ENCODE measurements around the gene NYNRIN.
A peak's percentile ranks its signal among the peaks of the same experiment; 100 is the strongest.
"Not testable (repeated sequence)": the region's sequence is repeated elsewhere in the genome, so short reads cannot be mapped to it uniquely, and the experiment has no call there.

NYNRIN gene

GRCh38 chr14:24387579-24387978 lies 11.2 kb upstream of the NYNRIN start:
- H3K4me1 ChIP-seq (ENCODE audit: control insufficient read depth in 2 of 2, insufficient read depth in 1 of 2, low read depth in 1 of 2, low read length in 2 of 2); H4K91ac ChIP-seq (ENCODE audit: low read depth, low read length, poor library complexity); H2BK120ac ChIP-seq (ENCODE audit: low read depth, low read length); H3K9ac ChIP-seq (ENCODE audit: low read depth, low read length, poor library complexity); H3K18ac ChIP-seq (ENCODE audit: low read length); H2BK5ac ChIP-seq (ENCODE audit: low read length); H2BK12ac ChIP-seq (ENCODE audit: low read length); H4K8ac ChIP-seq (ENCODE audit: low read depth, low read length); H3K79me1 ChIP-seq (ENCODE audit: low read depth, low read length); H3K4me2 ChIP-seq (ENCODE audit: insufficient read depth, low read length, poor library complexity, severe bottlenecking); H3K4me3 ChIP-seq (ENCODE audit: low read length in 2 of 2); H2AK5ac ChIP-seq (ENCODE audit: low read depth, low read length); H3K4ac ChIP-seq (ENCODE audit: low read length); H2AFZ ChIP-seq (ENCODE audit: low read length); H3K23ac ChIP-seq (ENCODE audit: low read depth, low read length, poor library complexity); H3K14ac ChIP-seq (ENCODE audit: low read length); H3K27ac ChIP-seq (replicated peaks; ENCODE audit: low read length); H3K9me3 ChIP-seq (replicated peaks in 1 of 2; ENCODE audit: control insufficient read depth in 2 of 2, insufficient read depth in 1 of 2, low read depth in 1 of 2, low read length in 2 of 2); H3K36me3 ChIP-seq (replicated peaks in 1 of 2; ENCODE audit: control insufficient read depth in 2 of 2, insufficient read depth in 2 of 2, low read length in 2 of 2); H2BK15ac ChIP-seq (ENCODE audit: low read length); DNase-seq (ENCODE audit: low spot score): not testable (repeated sequence)
- WGBS, 2 donors (ENCODE audit: extremely low coverage in 2 of 2, insufficient read length in 2 of 2, insufficient replicate concordance in 1 of 2): no CpG with 5 or more reads among the region's 5 CpGs
- peaks cover 0 to 33% (median 0%) of the 10 kb centered on the region in 3 experiments for H3K27me3 ChIP-seq (ENCODE audit: control insufficient read depth in 3 of 3, insufficient read depth in 3 of 3, low read depth in 1 of 3, low read length in 3 of 3)

GRCh38 chr14:24388474-24389179 lies 10.2 kb upstream of the NYNRIN start:
- no peak overlapping the region for H2BK12ac ChIP-seq (ENCODE audit: low read length)
- H3K4me1 ChIP-seq (ENCODE audit: control insufficient read depth in 2 of 2, insufficient read depth in 1 of 2, low read depth in 1 of 2, low read length in 2 of 2): no peaks in the 10 kb centered on the region
- no peak overlapping the region for H3K4me2 ChIP-seq (ENCODE audit: insufficient read depth, low read length, poor library complexity, severe bottlenecking)
- H3K79me1 ChIP-seq (ENCODE audit: low read depth, low read length): no peaks in the 10 kb centered on the region
- no peak overlapping the region for H2BK15ac ChIP-seq (ENCODE audit: low read length)
- H3K23ac ChIP-seq (ENCODE audit: low read depth, low read length, poor library complexity): no peak overlapping the region
- no peak overlapping the region for H3K18ac ChIP-seq (ENCODE audit: low read length)
- H3K9me3 ChIP-seq (replicated peaks in 1 of 2; ENCODE audit: control insufficient read depth in 2 of 2, insufficient read depth in 1 of 2, low read depth in 1 of 2, low read length in 2 of 2): no peaks in the 10 kb centered on the region
- H2AK5ac ChIP-seq (ENCODE audit: low read depth, low read length): no peak overlapping the region
- peak overlapping the region; percentile 12 for H3K14ac ChIP-seq (ENCODE audit: low read length)
- no peak overlapping the region for H3K4ac ChIP-seq (ENCODE audit: low read length)
- no peak for DNase-seq (ENCODE audit: low spot score)
- no peak overlapping the region for H2BK120ac ChIP-seq (ENCODE audit: low read depth, low read length)
- no peak overlapping the region for H3K4me3 ChIP-seq (ENCODE audit: low read length in 2 of 2)
- no peak overlapping the region for H3K9ac ChIP-seq (ENCODE audit: low read depth, low read length, poor library complexity)
- no peak overlapping the region for H3K27ac ChIP-seq (replicated peaks; ENCODE audit: low read length)
- no peaks in the 10 kb centered on the region for H3K36me3 ChIP-seq (replicated peaks in 1 of 2; ENCODE audit: control insufficient read depth in 2 of 2, insufficient read depth in 2 of 2, low read length in 2 of 2)
- H2AFZ ChIP-seq (ENCODE audit: low read length): peak overlapping the region; percentile 36
- no peak overlapping the region for H4K91ac ChIP-seq (ENCODE audit: low read depth, low read length, poor library complexity)
- WGBS, 2 donors (ENCODE audit: extremely low coverage in 2 of 2, insufficient read length in 2 of 2, insufficient replicate concordance in 1 of 2): no CpG with 5 or more reads among the region's 2 CpGs
- peaks cover 0 to 29% (median 0%) of the 10 kb centered on the region in 3 experiments for H3K27me3 ChIP-seq (ENCODE audit: control insufficient read depth in 3 of 3, insufficient read depth in 3 of 3, low read depth in 1 of 3, low read length in 3 of 3)
- no peak overlapping the region for H4K8ac ChIP-seq (ENCODE audit: low read depth, low read length)
- H2BK5ac ChIP-seq (ENCODE audit: low read length): no peak overlapping the region

GRCh38 chr14:24389226-24389848 lies 9.5 kb upstream of the NYNRIN start:
- Histone ChIP-seq H3K27ac (replicated peaks; ENCODE audit: low read length) (no peak overlapping the region), H3K4me3 (ENCODE audit: low read length in 2 of 2) (no peak overlapping the region), H2BK5ac (ENCODE audit: low read length) (no peak overlapping the region), H4K8ac (ENCODE audit: low read depth, low read length) (no peak overlapping the region), H3K4ac (ENCODE audit: low read length) (no peak overlapping the region), H2AFZ (ENCODE audit: low read length) (peak overlapping the region; percentile 36), H3K9me3 (replicated peaks in 1 of 2; ENCODE audit: control insufficient read depth in 2 of 2, insufficient read depth in 1 of 2, low read depth in 1 of 2, low read length in 2 of 2) (no peaks in the 10 kb centered on the region), H2BK15ac (ENCODE audit: low read length) (no peak overlapping the region), H2BK120ac (ENCODE audit: low read depth, low read length) (no peak overlapping the region), H3K79me1 (ENCODE audit: low read depth, low read length) (no peaks in the 10 kb centered on the region), H3K27me3 (ENCODE audit: control insufficient read depth in 3 of 3, insufficient read depth in 3 of 3, low read depth in 1 of 3, low read length in 3 of 3) (peaks cover 0 to 30% (median 0%) of the 10 kb centered on the region in 3 experiments), H3K36me3 (replicated peaks in 1 of 2; ENCODE audit: control insufficient read depth in 2 of 2, insufficient read depth in 2 of 2, low read length in 2 of 2) (no peaks in the 10 kb centered on the region), H3K4me2 (ENCODE audit: insufficient read depth, low read length, poor library complexity, severe bottlenecking) (no peak overlapping the region), H3K9ac (ENCODE audit: low read depth, low read length, poor library complexity) (no peak overlapping the region), H4K91ac (ENCODE audit: low read depth, low read length, poor library complexity) (no peak overlapping the region), H2BK12ac (ENCODE audit: low read length) (no peak overlapping the region), H3K14ac (ENCODE audit: low read length) (peak overlapping the region; percentile 12), H2AK5ac (ENCODE audit: low read depth, low read length) (no peak overlapping the region), H3K18ac (ENCODE audit: low read length) (no peak overlapping the region), H3K4me1 (ENCODE audit: control insufficient read depth in 2 of 2, insufficient read depth in 1 of 2, low read depth in 1 of 2, low read length in 2 of 2) (no peaks in the 10 kb centered on the region), H3K23ac (ENCODE audit: low read depth, low read length, poor library complexity) (no peak overlapping the region)
- no CpG with 5 or more reads among the region's 11 CpGs for WGBS, 2 donors (ENCODE audit: extremely low coverage in 2 of 2, insufficient read length in 2 of 2, insufficient replicate concordance in 1 of 2)
- no peak for DNase-seq (ENCODE audit: low spot score)

- no CpG with 5 or more reads among the region's 6 CpGs for WGBS, 2 donors (ENCODE audit: extremely low coverage in 2 of 2, insufficient read length in 2 of 2, insufficient replicate concordance in 1 of 2)
- Histone ChIP-seq H3K18ac (ENCODE audit: low read length) (no peak overlapping the region), H3K27ac (replicated peaks; ENCODE audit: low read length) (no peak overlapping the region)
Observed at GRCh38 chr14:24390701-24391468, 7.9 kb upstream of the NYNRIN start.

More at GRCh38 chr14:24390701-24391468, 7.9 kb upstream of the NYNRIN start:
- no peak overlapping the region for H2AFZ ChIP-seq (ENCODE audit: low read length)
- no peak overlapping the region for H2BK12ac ChIP-seq (ENCODE audit: low read length)
- no peak overlapping the region for H3K4me3 ChIP-seq (ENCODE audit: low read length in 2 of 2)
- no peak overlapping the region for H3K23ac ChIP-seq (ENCODE audit: low read depth, low read length, poor library complexity)
- H3K4me2 ChIP-seq (ENCODE audit: insufficient read depth, low read length, poor library complexity, severe bottlenecking): no peak overlapping the region
- H3K4ac ChIP-seq (ENCODE audit: low read length): no peak overlapping the region
- no peak overlapping the region for H3K9ac ChIP-seq (ENCODE audit: low read depth, low read length, poor library complexity)
- no peak overlapping the region for H2BK120ac ChIP-seq (ENCODE audit: low read depth, low read length)
- no peak overlapping the region for H3K14ac ChIP-seq (ENCODE audit: low read length)
- H2BK5ac ChIP-seq (ENCODE audit: low read length): no peak overlapping the region
- H2AK5ac ChIP-seq (ENCODE audit: low read depth, low read length): no peak overlapping the region
- H4K8ac ChIP-seq (ENCODE audit: low read depth, low read length): no peak overlapping the region
- no peaks in the 10 kb centered on the region for H3K79me1 ChIP-seq (ENCODE audit: low read depth, low read length)
- no peak for DNase-seq (ENCODE audit: low spot score)
- no peak overlapping the region for H4K91ac ChIP-seq (ENCODE audit: low read depth, low read length, poor library complexity)
- H3K27me3 ChIP-seq (ENCODE audit: control insufficient read depth in 3 of 3, insufficient read depth in 3 of 3, low read depth in 1 of 3, low read length in 3 of 3): peaks cover 0 to 37% (median 0%) of the 10 kb centered on the region in 3 experiments
- H2BK15ac ChIP-seq (ENCODE audit: low read length): no peak overlapping the region
- no peaks in the 10 kb centered on the region for H3K4me1 ChIP-seq (ENCODE audit: control insufficient read depth in 2 of 2, insufficient read depth in 1 of 2, low read depth in 1 of 2, low read length in 2 of 2)
- no peaks in the 10 kb centered on the region for H3K36me3 ChIP-seq (replicated peaks in 1 of 2; ENCODE audit: control insufficient read depth in 2 of 2, insufficient read depth in 2 of 2, low read length in 2 of 2)
- peaks cover 0 to 2% of the 10 kb centered on the region in 2 donors for H3K9me3 ChIP-seq (replicated peaks in 1 of 2; ENCODE audit: control insufficient read depth in 2 of 2, insufficient read depth in 1 of 2, low read depth in 1 of 2, low read length in 2 of 2)
